ENCODE measurements around the gene ERICH2. TPM values are rescaled to one million over a fixed set of nuclear protein-coding genes. Genes with fewer than 3 reads are reported as not detected.

ERICH2 gene
- total and polyA plus RNA-seq, 2 of the 13 experiments (the other 11 are each of a cell fraction or from before 2014, with no cell fraction given), result not detected

DNA sequence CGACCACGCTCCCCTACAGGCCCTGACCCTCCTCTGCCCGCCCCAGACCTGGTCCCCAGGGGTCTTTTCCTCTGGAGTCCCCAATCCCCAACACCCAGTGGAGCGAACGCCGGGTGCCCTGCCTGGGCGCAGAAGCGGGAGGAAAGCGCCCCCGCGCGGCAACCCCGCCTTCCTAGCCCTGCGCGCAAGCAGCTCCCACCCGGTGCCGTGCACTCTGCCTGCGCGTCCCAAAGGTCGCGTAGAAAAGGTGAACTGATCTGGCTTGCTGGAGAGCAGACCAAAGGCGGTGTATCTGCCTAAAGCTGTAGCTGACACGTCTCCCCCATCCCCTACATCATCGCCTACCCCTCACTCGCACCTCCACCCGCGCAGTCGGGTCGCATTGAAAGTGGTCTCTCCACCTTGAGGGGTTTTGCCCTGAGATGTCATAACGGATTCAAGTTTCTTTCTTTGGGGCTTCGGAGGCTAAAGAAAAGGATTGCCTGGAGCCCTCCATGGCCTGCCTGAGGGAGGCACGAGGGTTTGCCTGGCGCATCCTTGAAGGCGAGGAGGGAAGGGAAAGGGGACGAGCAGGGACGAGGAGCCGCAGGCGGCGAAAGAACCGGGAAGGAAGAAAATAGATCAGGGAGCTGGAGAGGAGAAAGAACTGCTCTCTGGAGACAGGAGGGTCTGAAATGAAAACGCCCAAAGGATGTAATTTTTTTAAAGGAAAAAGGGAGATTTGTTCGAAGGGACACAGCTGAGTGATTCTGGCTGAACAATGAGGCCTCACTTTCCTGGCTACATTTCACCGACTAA lies 52.3 kb downstream of the ERICH2 start (continued):
- TF ChIP-seq, protein P1, sequence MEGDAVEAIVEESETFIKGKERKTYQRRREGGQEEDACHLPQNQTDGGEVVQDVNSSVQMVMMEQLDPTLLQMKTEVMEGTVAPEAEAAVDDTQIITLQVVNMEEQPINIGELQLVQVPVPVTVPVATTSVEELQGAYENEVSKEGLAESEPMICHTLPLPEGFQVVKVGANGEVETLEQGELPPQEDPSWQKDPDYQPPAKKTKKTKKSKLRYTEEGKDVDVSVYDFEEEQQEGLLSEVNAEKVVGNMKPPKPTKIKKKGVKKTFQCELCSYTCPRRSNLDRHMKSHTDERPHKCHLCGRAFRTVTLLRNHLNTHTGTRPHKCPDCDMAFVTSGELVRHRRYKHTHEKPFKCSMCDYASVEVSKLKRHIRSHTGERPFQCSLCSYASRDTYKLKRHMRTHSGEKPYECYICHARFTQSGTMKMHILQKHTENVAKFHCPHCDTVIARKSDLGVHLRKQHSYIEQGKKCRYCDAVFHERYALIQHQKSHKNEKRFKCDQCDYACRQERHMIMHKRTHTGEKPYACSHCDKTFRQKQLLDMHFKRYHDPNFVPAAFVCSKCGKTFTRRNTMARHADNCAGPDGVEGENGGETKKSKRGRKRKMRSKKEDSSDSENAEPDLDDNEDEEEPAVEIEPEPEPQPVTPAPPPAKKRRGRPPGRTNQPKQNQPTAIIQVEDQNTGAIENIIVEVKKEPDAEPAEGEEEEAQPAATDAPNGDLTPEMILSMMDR (CRISPR knock-in tag; IDR thresholded peaks at IDR 0.05), result peak; percentile 58
- no peak for TF ChIP-seq RORA (CRISPR knock-in tag; IDR thresholded peaks at IDR 0.05)
- TF ChIP-seq, protein P2, sequence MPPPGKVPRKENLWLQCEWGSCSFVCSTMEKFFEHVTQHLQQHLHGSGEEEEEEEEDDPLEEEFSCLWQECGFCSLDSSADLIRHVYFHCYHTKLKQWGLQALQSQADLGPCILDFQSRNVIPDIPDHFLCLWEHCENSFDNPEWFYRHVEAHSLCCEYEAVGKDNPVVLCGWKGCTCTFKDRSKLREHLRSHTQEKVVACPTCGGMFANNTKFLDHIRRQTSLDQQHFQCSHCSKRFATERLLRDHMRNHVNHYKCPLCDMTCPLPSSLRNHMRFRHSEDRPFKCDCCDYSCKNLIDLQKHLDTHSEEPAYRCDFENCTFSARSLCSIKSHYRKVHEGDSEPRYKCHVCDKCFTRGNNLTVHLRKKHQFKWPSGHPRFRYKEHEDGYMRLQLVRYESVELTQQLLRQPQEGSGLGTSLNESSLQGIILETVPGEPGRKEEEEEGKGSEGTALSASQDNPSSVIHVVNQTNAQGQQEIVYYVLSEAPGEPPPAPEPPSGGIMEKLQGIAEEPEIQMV (CRISPR knock-in tag; IDR thresholded peaks at IDR 0.05; ENCODE audit: low read depth), result no peak
- peak; percentile 45 for TF ChIP-seq STAG1 (CRISPR knock-in tag; IDR thresholded peaks at IDR 0.05)
- TF ChIP-seq BRCA1 (CRISPR knock-in tag; IDR thresholded peaks at IDR 0.05), result no peak
- TF ChIP-seq ZNF552 (CRISPR knock-in tag; IDR thresholded peaks at IDR 0.05; ENCODE audit: borderline replicate concordance), result no peak

DNA sequence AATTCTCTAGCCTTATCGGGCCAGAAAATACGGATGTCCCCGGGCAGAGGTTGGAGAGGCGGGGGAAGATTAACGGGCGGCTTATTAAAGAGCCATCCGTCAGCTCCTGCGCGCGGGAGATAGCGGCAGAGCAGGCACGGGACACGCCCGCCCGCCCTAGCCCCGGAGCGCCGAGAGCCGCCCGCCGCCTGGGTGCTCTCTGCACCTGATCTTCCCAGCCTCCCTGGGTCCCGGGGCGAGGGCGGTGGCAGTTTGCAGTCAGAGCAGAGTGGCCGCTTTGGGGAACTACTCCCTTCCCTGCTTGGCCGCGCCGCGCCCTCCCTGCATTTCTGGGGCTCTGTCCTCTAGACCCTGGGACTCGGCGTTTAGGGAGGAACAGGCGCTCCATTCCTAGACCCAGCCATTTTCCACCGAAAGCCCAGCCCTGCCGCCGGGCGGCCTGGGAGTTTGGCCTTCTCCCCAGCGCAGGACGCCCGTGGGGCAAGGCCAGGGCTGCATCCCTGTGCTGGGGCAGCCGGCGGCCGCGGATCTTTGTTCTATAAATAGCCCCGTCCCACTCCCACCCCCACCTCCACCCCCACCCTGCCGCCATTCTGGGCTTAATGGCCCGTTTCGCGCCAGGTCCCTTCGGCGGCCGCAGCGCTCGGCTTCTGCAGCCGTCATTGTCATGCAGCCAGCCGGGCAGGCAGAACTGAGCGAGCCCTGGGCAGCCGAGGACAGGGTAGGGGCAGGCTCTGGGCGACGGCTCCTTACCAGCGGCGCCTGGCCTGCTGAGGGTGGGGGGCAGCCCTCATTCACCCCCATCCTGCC lies 53.1 kb downstream of the ERICH2 start:
- no peak overlapping the region for H3K9ac ChIP-seq (ENCODE audit: insufficient read depth, low read depth, low read length)
- intact Hi-C loops (cut with micrococcal nuclease; ENCODE audit: unreplicated experiment) (no loop called here), in situ Hi-C loops (cut with HindIII; ENCODE audit: extremely low pct_ligation_motif_present, low pct_unique_long_range_greater_than_20kb) (no loop called here)
- H3K4me1 ChIP-seq (ENCODE audit: insufficient read depth, low read length), result no peaks in the 10 kb centered on the region
- ATAC-seq (0 out of 3 replicates have a peak, but pooled peaks have one; percentile 9), DNase-seq (ENCODE audit: low spot score) (no peak), FAIRE-seq (no peak)
- no peaks in the 10 kb centered on the region for H3K79me2 ChIP-seq (ENCODE audit: insufficient read depth, low read length)
- no peak overlapping the region for H3K4me2 ChIP-seq (ENCODE audit: low read depth, low read length)
- ChIA-PET POLR2A (no interaction called here), CTCF (ENCODE audit: low intra/inter-chr PET ratio, low total read pairs) (no interaction called here)
- H2AFZ ChIP-seq (ENCODE audit: low read length), result no peak overlapping the region
- H3K36me3 ChIP-seq (replicated peaks in 1 of 2; ENCODE audit: control insufficient read depth in 1 of 2, insufficient read depth in 2 of 2, low read length in 2 of 2), result no peaks in the 10 kb centered on the region
- H4K20me1 ChIP-seq (ENCODE audit: insufficient read depth, low read length), result no peaks in the 10 kb centered on the region; the same call in 1 of the 2 replicates
- H3K9me3 ChIP-seq (ENCODE audit: low read length), result no peaks in the 10 kb centered on the region
- 71% methylated on average over 61 of the region's 61 CpGs for WGBS (ENCODE audit: low lambda C conversion rate)
- no TSS peak for BruUV-seq (replicated peaks)
- H3K27me3 ChIP-seq (ENCODE audit: control insufficient read depth in 1 of 2, insufficient read depth in 2 of 2, low read length in 2 of 2), result peaks cover 7 to 48% of the 10 kb centered on the region in 2 experiments; a peak in 3 of 5 replicates
- H3K27ac ChIP-seq (ENCODE audit: extremely low read length, insufficient read depth, low read length), result no peak overlapping the region
- no peak for TF ChIP-seq ZNF430 (CRISPR knock-in tag; IDR thresholded peaks at IDR 0.05)
- no peak for TF ChIP-seq ZNF674 (CRISPR knock-in tag; IDR thresholded peaks at IDR 0.05; ENCODE audit: low read depth)
- TF ChIP-seq CENPX (CRISPR knock-in tag; IDR thresholded peaks at IDR 0.05), result no peak
- no peak overlapping the region for H3K4me3 ChIP-seq (replicated peaks in 1 of 3; ENCODE audit: insufficient read depth in 1 of 3, low read depth in 2 of 3, low read length in 3 of 3)
